A549 (cell line): Measurements from ENCODE around the gene INPP5B.
"Not testable (repeated sequence)": the region's sequence is repeated elsewhere in the genome, so short reads cannot be mapped to it uniquely, and the experiment has no call there.

Experiments used
- CEBPB ChIP-seq, 2 experiments: fragments of >200 bp in 1 of 2; sonication (Bioruptor Twin) in 1 of 2; formaldehyde crosslinking in 1 of 2; IDR thresholded peaks; 2 replicates each; pipeline ENCODE4 v1.6.1; 2012 to 2016
- EP300 ChIP-seq, 2 experiments: fragments of >200 bp; sonication (Bioruptor Twin); formaldehyde crosslinking; IDR thresholded peaks; 2 replicates in 1 of 2; 3 replicates in 1 of 2; pipeline ENCODE4 v1.6.1; 2016 to 2017
- HDAC2 ChIP-seq: fragments of 200-600 bp; sonication (generic); IDR thresholded peaks from 2 replicates; pipeline ENCODE4 v1.6.1; 2016
- HMGXB4 ChIP-seq: fragments of 250-450 bp; sonication (Bioruptor Pico); IDR thresholded peaks from 2 replicates; pipeline ENCODE4 v1.5.0; 2021; ENCODE audit warnings: mild to moderate bottlenecking, moderate library complexity, borderline replicate concordance
- POLR2A ChIP-seq: IDR thresholded peaks from 2 replicates; pipeline ENCODE4 v1.6.1; 2012; ENCODE audit warnings: mild to moderate bottlenecking, low read length
- POLR2AphosphoS2 ChIP-seq: conservative IDR thresholded peaks from 2 replicates; pipeline ENCODE4 v1.6.1; 2012; ENCODE audit warnings: low read length, improper control_type of control experiment, inconsistent platforms
- RAD21 ChIP-seq, 2 experiments: fragments of >200 bp in 1 of 2; sonication (Bioruptor Twin) in 1 of 2; formaldehyde crosslinking in 1 of 2; IDR thresholded peaks in 1 of 2; conservative IDR thresholded peaks in 1 of 2; 2 replicates in 1 of 2; 3 replicates in 1 of 2; pipeline ENCODE4 v1.6.1; 2012 to 2018; ENCODE audit warnings: inconsistent platforms in 1 of 2
- REST ChIP-seq: fragments of 200-600 bp; sonication (generic); IDR thresholded peaks from 2 replicates; pipeline ENCODE4 v1.6.1; 2016; ENCODE audit warnings: antibody characterized with exemption, mild to moderate bottlenecking, moderate library complexity
- RFX5 ChIP-seq: fragments of 450-650 bp; IDR thresholded peaks from 2 replicates; pipeline ENCODE4 v1.7.1; 2014; ENCODE audit warnings: antibody characterized with exemption, mild to moderate bottlenecking, moderate library complexity
- TP53 ChIP-seq: fragments of 250-450 bp; sonication (Bioruptor Pico); IDR thresholded peaks from 2 replicates; pipeline ENCODE4 v1.5.0; 2021; ENCODE audit warnings: mild to moderate bottlenecking, moderate library complexity
- ZC3H11A ChIP-seq: fragments of 450-650 bp; IDR thresholded peaks from 2 replicates; pipeline ENCODE4 v1.6.1; 2014; ENCODE audit warnings: antibody characterized with exemption, mild to moderate bottlenecking
- ZNF302 ChIP-seq: fragments of 250-450 bp; sonication (Bioruptor Pico); IDR thresholded peaks from 2 replicates; pipeline ENCODE4 v1.9.0; 2021; ENCODE audit warnings: inconsistent platforms, mild to moderate bottlenecking, moderate library complexity
- TF ChIP-seq, protein P1 (sequence below): fragments of >200 bp; sonication (Bioruptor Twin); formaldehyde crosslinking; IDR thresholded peaks from 3 replicates; pipeline ENCODE4 v1.5.1; 2016

DNA sequence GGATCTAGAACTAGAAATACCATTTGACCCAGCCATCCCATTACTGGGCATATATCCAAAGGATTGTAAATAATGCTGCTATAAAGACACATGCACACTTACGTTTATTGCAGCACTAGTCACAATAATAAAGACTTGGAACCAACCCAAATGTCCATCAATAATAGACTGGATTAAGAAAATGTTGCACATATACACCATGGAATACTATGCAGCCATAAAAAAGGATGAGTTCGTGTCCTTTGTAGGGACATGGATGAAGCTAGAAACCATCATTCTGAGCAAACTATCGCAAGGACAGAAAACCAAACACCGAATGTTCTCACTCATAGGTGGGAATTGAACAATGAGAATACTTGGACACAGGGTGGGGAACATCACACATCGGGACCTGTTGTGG lies 26.8 kb upstream of the INPP5B start:
- TF ChIP-seq, protein P1, sequence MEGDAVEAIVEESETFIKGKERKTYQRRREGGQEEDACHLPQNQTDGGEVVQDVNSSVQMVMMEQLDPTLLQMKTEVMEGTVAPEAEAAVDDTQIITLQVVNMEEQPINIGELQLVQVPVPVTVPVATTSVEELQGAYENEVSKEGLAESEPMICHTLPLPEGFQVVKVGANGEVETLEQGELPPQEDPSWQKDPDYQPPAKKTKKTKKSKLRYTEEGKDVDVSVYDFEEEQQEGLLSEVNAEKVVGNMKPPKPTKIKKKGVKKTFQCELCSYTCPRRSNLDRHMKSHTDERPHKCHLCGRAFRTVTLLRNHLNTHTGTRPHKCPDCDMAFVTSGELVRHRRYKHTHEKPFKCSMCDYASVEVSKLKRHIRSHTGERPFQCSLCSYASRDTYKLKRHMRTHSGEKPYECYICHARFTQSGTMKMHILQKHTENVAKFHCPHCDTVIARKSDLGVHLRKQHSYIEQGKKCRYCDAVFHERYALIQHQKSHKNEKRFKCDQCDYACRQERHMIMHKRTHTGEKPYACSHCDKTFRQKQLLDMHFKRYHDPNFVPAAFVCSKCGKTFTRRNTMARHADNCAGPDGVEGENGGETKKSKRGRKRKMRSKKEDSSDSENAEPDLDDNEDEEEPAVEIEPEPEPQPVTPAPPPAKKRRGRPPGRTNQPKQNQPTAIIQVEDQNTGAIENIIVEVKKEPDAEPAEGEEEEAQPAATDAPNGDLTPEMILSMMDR: not testable (repeated sequence)
- TF ChIP-seq CEBPB (IDR thresholded peaks at IDR 0.05); TP53; RFX5; HMGXB4 (CRISPR knock-in tag); ZC3H11A; POLR2AphosphoS2; EP300 (IDR thresholded peaks at IDR 0.05); POLR2A; REST; RAD21 (conservative IDR thresholded peaks at IDR 0.05 in 1 of 2, IDR thresholded peaks at IDR 0.05 in 1 of 2); HDAC2; ZNF302 (CRISPR knock-in tag): not testable (repeated sequence)
